AG09319 (cell line): Measurements from ENCODE around the gene MUS81.
A peak's percentile ranks its signal among the peaks of the same experiment; 100 is the strongest.

ENCODE experiments used
- DNase-seq: peaks from one replicate; pipeline ENCODE4 v3.0.0-alpha.2; 2010; ENCODE audit warnings: low read depth; ENCODE audit errors: extremely low read depth
- CTCF ChIP-seq: IDR thresholded peaks from 2 replicates; pipeline ENCODE4 v1.5.1; 2011; ENCODE audit warnings: low read depth, mild to moderate bottlenecking, inconsistent platforms, low read length, moderate library complexity

Gene MUS81

GRCh38 chr11:65868907-65869306 lies 8.7 kb downstream of the MUS81 start:
- TF ChIP-seq CTCF: no peak
- no peak for DNase-seq

GRCh38 chr11:65869643-65870306 lies 9.5 kb downstream of the MUS81 start:
- TF ChIP-seq CTCF: no peak
- no peak for DNase-seq

- TF ChIP-seq CTCF: no peak
- no peak for DNase-seq
Observed at GRCh38 chr11:65870307-65870658, 10.1 kb downstream of the MUS81 start.

- DNase-seq: no peak
- TF ChIP-seq CTCF: no peak
Observed at GRCh38 chr11:65870706-65871681, 10.8 kb downstream of the MUS81 start.

- no peak for DNase-seq
- peak; percentile 26 for TF ChIP-seq CTCF
Observed at GRCh38 chr11:65871811-65872548, 11.7 kb downstream of the MUS81 start.

GRCh38 chr11:65872586-65873317 lies 12.5 kb downstream of the MUS81 start, which contains the start of gene EFEMP2:
EFEMP2 (minus strand) TSS chr11:65872800; CDS start chr11:65872354, 446 bp downstream.
- no peak for DNase-seq
- no peak for TF ChIP-seq CTCF
